GM23338 (cell line): ENCODE results near the gene PAIP2. TPM values are rescaled to one million over a fixed set of nuclear protein-coding genes. Genes with fewer than 3 reads are reported as not detected.
A peak's percentile ranks its signal among the peaks of the same experiment; 100 is the strongest.

ENCODE experiments used
- ATAC-seq: fragments of 200-7000 bp; cut with Tn5 transposase; 3 replicates; pipeline ENCODE4 v1.9.1; 2020
- DNase-seq: peaks from one replicate; pipeline ENCODE4 v3.0.0-alpha.2; 2015; ENCODE audit warnings: low spot score
- H2AFZ ChIP-seq: fragments of 200-600 bp; sonication (generic); 2 replicates; pipeline ENCODE4 v1.8.0; 2016; ENCODE audit warnings: antibody characterized with exemption, mild to moderate bottlenecking, moderate library complexity
- H3F3A ChIP-seq: fragments of 200-600 bp; sonication (generic); replicated peaks from 2 replicates; pipeline ENCODE4 v1.8.0; 2017; ENCODE audit warnings: antibody characterized with exemption, mixed run types, low read depth
- H3K27ac ChIP-seq: fragments of 200-600 bp; sonication (generic); 2 replicates; pipeline ENCODE4 v1.6.1; 2016; ENCODE audit warnings: low read depth
- H3K27me3 ChIP-seq: fragments of 200-600 bp; sonication (generic); 2 replicates; pipeline ENCODE4 v1.8.0; 2016; ENCODE audit warnings: mild to moderate bottlenecking, mixed run types, moderate library complexity; ENCODE audit not compliant: insufficient read depth
- H3K36me3 ChIP-seq: fragments of 200-600 bp; sonication (generic); 2 replicates; pipeline ENCODE4 v1.8.0; 2016; ENCODE audit warnings: mild to moderate bottlenecking; ENCODE audit not compliant: insufficient read depth
- H3K4me1 ChIP-seq: fragments of 200-600 bp; sonication (generic); 2 replicates; pipeline ENCODE4 v1.8.0; 2016; ENCODE audit warnings: mild to moderate bottlenecking, moderate library complexity; ENCODE audit not compliant: insufficient read depth
- H3K4me2 ChIP-seq: fragments of 200-600 bp; sonication (generic); 2 replicates; pipeline ENCODE4 v1.7.1; 2017; ENCODE audit warnings: mixed run types
- H3K4me3 ChIP-seq: fragments of 200-600 bp; sonication (generic); 2 replicates; pipeline ENCODE4 v1.6.1; 2016; ENCODE audit warnings: mixed run types
- H3K79me2 ChIP-seq: fragments of 200-600 bp; sonication (generic); replicated peaks from 2 replicates; pipeline ENCODE4 v1.8.0; 2017; ENCODE audit warnings: mild to moderate bottlenecking; ENCODE audit not compliant: insufficient read depth
- H3K9me2 ChIP-seq: fragments of 200-600 bp; sonication (generic); 2 replicates; pipeline ENCODE4 v1.8.0; 2017; ENCODE audit not compliant: insufficient read depth
- H4K20me1 ChIP-seq: fragments of 200-600 bp; sonication (generic); replicated peaks from 2 replicates; pipeline ENCODE4 v1.8.0; 2017; ENCODE audit warnings: mild to moderate bottlenecking; ENCODE audit not compliant: insufficient read depth
- H3K27ac Mint-ChIP-seq: 2 replicates; pipeline ENCODE4 v1.8.0; 2020; ENCODE audit warnings: inconsistent platforms, mild to moderate bottlenecking, moderate library complexity, mixed read lengths
- H3K27me3 Mint-ChIP-seq: 3 replicates; pipeline ENCODE4 v1.8.0; 2022; ENCODE audit warnings: low read depth, mild to moderate bottlenecking, moderate library complexity, mixed read lengths, inconsistent platforms; ENCODE audit not compliant: insufficient read depth, poor library complexity
- H3K36me3 Mint-ChIP-seq: 3 replicates; pipeline ENCODE4 v1.8.0; 2021; ENCODE audit warnings: low read depth, mild to moderate bottlenecking, inconsistent platforms, moderate library complexity, mixed read lengths
- H3K4me1 Mint-ChIP-seq: 3 replicates; pipeline ENCODE4 v1.8.0; 2020; ENCODE audit warnings: mild to moderate bottlenecking, inconsistent platforms, mixed read lengths
- H3K4me3 Mint-ChIP-seq: 3 replicates; pipeline ENCODE4 v1.8.0; 2021; ENCODE audit warnings: moderate library complexity, mild to moderate bottlenecking, inconsistent platforms, mixed read lengths
- H3K9me3 Mint-ChIP-seq: 3 replicates; pipeline ENCODE4 v1.8.0; 2020; ENCODE audit warnings: moderate library complexity, mild to moderate bottlenecking, inconsistent platforms, mixed read lengths
- CREB1 ChIP-seq: fragments of 250-450 bp; sonication (Bioruptor Pico); IDR thresholded peaks from 2 replicates; pipeline ENCODE4 v1.5.0; 2020; ENCODE audit warnings: low read depth, mild to moderate bottlenecking, moderate library complexity
- ETS1 ChIP-seq: IDR thresholded peaks from 2 replicates; pipeline ENCODE4 v1.6.1; 2016; ENCODE audit warnings: antibody characterized with exemption
- EZH2 ChIP-seq: fragments of 200-600 bp; sonication (generic); IDR thresholded peaks from one replicate; pipeline ENCODE4 v1.8.0; 2017; ENCODE audit warnings: antibody characterized with exemption, mild to moderate bottlenecking, low read depth; ENCODE audit not compliant: unreplicated experiment
- EZH2phosphoT487 ChIP-seq: fragments of 200-600 bp; sonication (generic); IDR thresholded peaks from one replicate; pipeline ENCODE4 v1.8.1; 2018; ENCODE audit warnings: antibody characterized with exemption; ENCODE audit not compliant: unreplicated experiment
- JUNB ChIP-seq: IDR thresholded peaks from one replicate; pipeline ENCODE4 v1.6.1; 2016; ENCODE audit warnings: antibody characterized with exemption; ENCODE audit not compliant: unreplicated experiment
- NANOG ChIP-seq: IDR thresholded peaks from 2 replicates; pipeline ENCODE4 v1.6.1; 2016; ENCODE audit warnings: antibody characterized with exemption, borderline replicate concordance
- POLR2AphosphoS5 ChIP-seq: IDR thresholded peaks from 2 replicates; pipeline ENCODE4 v1.6.1; 2016; ENCODE audit warnings: antibody characterized with exemption, low read depth
- STAT1 ChIP-seq: IDR thresholded peaks from one replicate; pipeline ENCODE4 v1.6.1; 2016; ENCODE audit warnings: antibody characterized with exemption; ENCODE audit not compliant: unreplicated experiment
- ZNF462 ChIP-seq: fragments of 250-450 bp; sonication (Bioruptor Pico); IDR thresholded peaks from 2 replicates; pipeline ENCODE4 v1.5.0; 2020; ENCODE audit warnings: mild to moderate bottlenecking, moderate library complexity
- polyA plus RNA-seq: library from polyadenylated mRNA; unstranded; fragments of >200 nt; fragmentation: Nextera tagmentation; extraction: Ambion mirVana; gene quantifications from 2 replicates; pipeline ENCODE4 v1.2.1, GENCODE V29; 2016
- total RNA-seq: library from RNA; depleted of rRNA; stranded (reverse); fragments of >200 nt; shearing (Covaris generic); gene quantifications from 2 replicates; pipeline ENCODE4 v1.2.3, GENCODE V29; 2014
- TF ChIP-seq, protein P1 (sequence below), 2 experiments: fragments of 200-600 bp in 1 of 2; sonication (generic) in 1 of 2; conservative IDR thresholded peaks; 2 replicates each; pipeline versions ENCODE4 v1.5.1 to v1.6.1; 2016 to 2017; ENCODE audit warnings: antibody characterized with exemption in 2 of 2, low read depth in 2 of 2, mild to moderate bottlenecking in 2 of 2, moderate library complexity in 1 of 2

The PAIP2 gene
- total and polyA plus RNA-seq, 2 experiments from 2014 or later, result 132 to 277 TPM

GRCh38 chr5:139403787-139404483, 62.3 kb downstream of the PAIP2 start, which contains the start of gene SPATA24:
SPATA24 (minus strand) TSS chr5:139404089; CDS start chr5:139404060, 29 bp downstream.
- ATAC-seq, result peak; percentile 91
- Histone ChIP-seq H3K9me2 (no peaks in the 10 kb centered on the region), H3K4me3 (peak within 1 kb of the TSS; percentile 65), H2AFZ (peak within 1 kb of the TSS; percentile 92), H3K27me3 (no peaks in the 10 kb centered on the region), H3F3A (peaks cover 16% of the 10 kb centered on the region), H3K4me1 (peaks cover 16% of the 10 kb centered on the region), H3K79me2 (0 out of 2 replicates have a peak, but pooled peaks cover 3% of the 10 kb centered on the region), H4K20me1 (0 out of 2 replicates have a peak, but pooled peaks cover 5% of the 10 kb centered on the region), H3K4me2 (peak within 1 kb of the TSS; percentile 81), H3K36me3 (no peaks in the 10 kb centered on the region), H3K27ac (peak within 1 kb of the TSS; percentile 94)
- Mint-ChIP-seq H3K4me3 (peak within 1 kb of the TSS; percentile 95), H3K4me1 (peaks cover 15% of the 10 kb centered on the region), H3K27ac (peak within 1 kb of the TSS; percentile 100), H3K9me3 (no peaks in the 10 kb centered on the region), H3K36me3 (peaks cover 10% of the 10 kb centered on the region), H3K27me3 (peaks cover 11% of the 10 kb centered on the region)
- TF ChIP-seq POLR2AphosphoS5, result peak; percentile 74
- peak; percentile 87 for TF ChIP-seq CREB1 (CRISPR knock-in tag)
- TF ChIP-seq ETS1, result no peak
- no peak for TF ChIP-seq NANOG
- TF ChIP-seq EZH2, result no peak
- no peak for TF ChIP-seq JUNB
- no peak for TF ChIP-seq STAT1
- peak; percentile 100 for DNase-seq

- no peak for TF ChIP-seq EZH2phosphoT487
- no peak for TF ChIP-seq ZNF462 (CRISPR knock-in tag)
- TF ChIP-seq, protein P1, sequence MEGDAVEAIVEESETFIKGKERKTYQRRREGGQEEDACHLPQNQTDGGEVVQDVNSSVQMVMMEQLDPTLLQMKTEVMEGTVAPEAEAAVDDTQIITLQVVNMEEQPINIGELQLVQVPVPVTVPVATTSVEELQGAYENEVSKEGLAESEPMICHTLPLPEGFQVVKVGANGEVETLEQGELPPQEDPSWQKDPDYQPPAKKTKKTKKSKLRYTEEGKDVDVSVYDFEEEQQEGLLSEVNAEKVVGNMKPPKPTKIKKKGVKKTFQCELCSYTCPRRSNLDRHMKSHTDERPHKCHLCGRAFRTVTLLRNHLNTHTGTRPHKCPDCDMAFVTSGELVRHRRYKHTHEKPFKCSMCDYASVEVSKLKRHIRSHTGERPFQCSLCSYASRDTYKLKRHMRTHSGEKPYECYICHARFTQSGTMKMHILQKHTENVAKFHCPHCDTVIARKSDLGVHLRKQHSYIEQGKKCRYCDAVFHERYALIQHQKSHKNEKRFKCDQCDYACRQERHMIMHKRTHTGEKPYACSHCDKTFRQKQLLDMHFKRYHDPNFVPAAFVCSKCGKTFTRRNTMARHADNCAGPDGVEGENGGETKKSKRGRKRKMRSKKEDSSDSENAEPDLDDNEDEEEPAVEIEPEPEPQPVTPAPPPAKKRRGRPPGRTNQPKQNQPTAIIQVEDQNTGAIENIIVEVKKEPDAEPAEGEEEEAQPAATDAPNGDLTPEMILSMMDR (conservative IDR thresholded peaks at IDR 0.05; ENCODE audit: low read depth in 2 of 2), result 0 out of 4 replicates have a peak, but pooled peaks of 1 of the 2 experiments have one; percentile 5
- no peak for TF ChIP-seq JUNB
- Histone ChIP-seq H3K36me3 (no peaks in the 10 kb centered on the region), H3K9me2 (no peaks in the 10 kb centered on the region), H3K27me3 (no peaks in the 10 kb centered on the region), H4K20me1 (0 out of 2 replicates have a peak, but pooled peaks cover 5% of the 10 kb centered on the region), H3K79me2 (0 out of 2 replicates have a peak, but pooled peaks cover 3% of the 10 kb centered on the region), H2AFZ (peak overlapping the region; percentile 92), H3K27ac (peak overlapping the region; percentile 91), H3K4me3 (peak overlapping the region; percentile 65), H3F3A (peaks cover 16% of the 10 kb centered on the region), H3K4me2 (peak overlapping the region; percentile 81), H3K4me1 (peaks cover 16% of the 10 kb centered on the region)
- peaks cover 15% of the 10 kb centered on the region for H3K4me1 Mint-ChIP-seq
- peak overlapping the region; percentile 95 for H3K4me3 Mint-ChIP-seq
- peaks cover 6% of the 10 kb centered on the region for H3K36me3 Mint-ChIP-seq
- no peaks in the 10 kb centered on the region for H3K9me3 Mint-ChIP-seq
- no peak for DNase-seq
- peaks cover 12% of the 10 kb centered on the region for H3K27me3 Mint-ChIP-seq
- H3K27ac Mint-ChIP-seq, result peak overlapping the region; percentile 100
- peak; percentile 6 for ATAC-seq
Observed at GRCh38 chr5:139404484-139404840, 62.8 kb downstream of the PAIP2 start.
